DMS79 (cell line): ENCODE data around the gene DNASE1L3.
"Not testable (repeated sequence)": the region's sequence is repeated elsewhere in the genome, so short reads cannot be mapped to it uniquely, and the experiment has no call there.

Experiments
- DNase-seq: peaks from one replicate; lab custom pipeline; 2025; lab: John Stamatoyannopoulos, UW

Gene DNASE1L3

GRCh38 chr3:58210761-58211460 lies at the start of gene DNASE1L3:
Gene DNASE1L3, minus strand, starts transcription at chr3:58210972. Its CDS starts 66 bp downstream, at chr3:58210906.
- DNase-seq = no peak

GRCh38 chr3:58260261-58260731 lies 49.5 kb upstream of the DNASE1L3 start:
- DNase-seq = no peak

- DNase-seq = no peak
Measured at GRCh38 chr3:58258392-58259055, 47.8 kb upstream of the DNASE1L3 start.

GRCh38 chr3:58256511-58256910 lies 45.7 kb upstream of the DNASE1L3 start:
- DNase-seq = no peak

- no peak for DNase-seq
Measured at GRCh38 chr3:58256061-58256460, 45.3 kb upstream of the DNASE1L3 start.

GRCh38 chr3:58254144-58254543 lies 43.4 kb upstream of the DNASE1L3 start:
- no peak for DNase-seq

- peak; percentile 49 for DNase-seq
Measured at GRCh38 chr3:58251631-58252035, 40.9 kb upstream of the DNASE1L3 start.

- no peak for DNase-seq
Measured at GRCh38 chr3:58250093-58250707, 39.4 kb upstream of the DNASE1L3 start.

GRCh38 chr3:58249358-58250092 lies 38.8 kb upstream of the DNASE1L3 start:
- DNase-seq = peak; percentile 49

- no peak for DNase-seq
Measured at GRCh38 chr3:58246148-58247047, 35.6 kb upstream of the DNASE1L3 start.

- no peak for DNase-seq
Measured at GRCh38 chr3:58243976-58244585, 33.3 kb upstream of the DNASE1L3 start.

GRCh38 chr3:58242860-58243259 lies 32.1 kb upstream of the DNASE1L3 start:
- not testable (repeated sequence) for DNase-seq

GRCh38 chr3:58242340-58242739 lies 31.6 kb upstream of the DNASE1L3 start:
- DNase-seq = no peak

GRCh38 chr3:58241306-58242044 lies 30.7 kb upstream of the DNASE1L3 start:
- DNase-seq = no peak

- no peak for DNase-seq
Measured at GRCh38 chr3:58238830-58239229, 28.1 kb upstream of the DNASE1L3 start.

GRCh38 chr3:58237941-58238681 lies 27.3 kb upstream of the DNASE1L3 start:
- DNase-seq = no peak

- DNase-seq = no peak
Measured at GRCh38 chr3:58237238-58237940, 26.6 kb upstream of the DNASE1L3 start, which contains the start of gene ABHD6. Gene ABHD6, plus strand, starts transcription at chr3:58237792. Its CDS starts 18,795 bp downstream, at chr3:58256587.

GRCh38 chr3:58236527-58237237 lies 25.9 kb upstream of the DNASE1L3 start:
- no peak for DNase-seq
